SHP77 (cell line): ENCODE data around the gene CMTM4.
"Not testable (repeated sequence)": the region's sequence is repeated elsewhere in the genome, so short reads cannot be mapped to it uniquely, and the experiment has no call there.

Experiments used
- DNase-seq, 2 experiments: peaks; one replicate each; lab custom pipeline; 2025; lab: John Stamatoyannopoulos, UW

Gene CMTM4

DNA sequence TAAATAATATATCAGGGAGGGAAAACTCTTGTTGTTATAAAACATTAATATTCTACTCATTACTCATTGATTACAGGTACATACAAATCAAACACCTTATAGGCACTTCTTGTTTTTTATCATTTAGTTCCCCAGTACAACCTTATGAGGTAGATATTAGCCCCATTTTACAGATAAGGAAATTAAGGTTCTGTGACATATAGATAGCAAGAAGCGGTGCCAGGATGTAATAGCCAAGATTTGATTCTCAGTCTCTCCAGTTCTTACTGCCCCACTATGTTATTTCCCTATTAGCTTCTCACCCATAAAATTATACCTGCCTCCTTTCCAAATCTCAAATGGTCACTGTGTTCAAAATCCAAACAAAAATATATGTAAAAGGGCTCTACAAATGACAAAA is 55.2 kb downstream of the CMTM4 start:
- no peak for DNase-seq

DNA sequence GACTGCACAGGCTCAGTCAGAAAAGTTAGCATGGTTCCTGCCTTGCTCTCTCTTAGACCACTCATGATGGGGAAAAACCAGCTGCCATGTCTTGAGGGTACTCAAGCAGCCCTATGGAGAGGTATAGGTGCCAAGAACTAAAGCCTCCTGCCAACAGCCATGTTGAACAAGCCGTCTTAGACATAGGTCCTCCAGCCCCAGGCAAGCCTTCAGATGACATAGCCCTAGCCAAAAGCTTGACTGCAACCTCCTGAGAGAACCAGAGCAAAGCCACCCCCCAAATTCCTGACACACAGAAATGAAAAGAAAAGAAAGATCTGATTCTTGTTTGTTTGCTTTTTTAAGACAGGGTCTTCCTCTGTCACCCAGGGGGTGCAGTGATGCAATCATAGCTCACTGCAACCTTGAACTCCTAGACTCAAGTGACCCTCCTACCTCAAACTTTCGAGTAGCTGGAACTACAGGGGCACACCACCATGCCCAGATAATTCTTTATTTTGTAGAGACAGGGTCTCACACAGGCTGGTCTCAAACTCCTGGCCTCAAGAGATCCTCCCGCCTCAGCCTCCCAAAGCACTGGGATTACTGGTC is 55.7 kb downstream of the CMTM4 start:
- no peak for DNase-seq

DNA sequence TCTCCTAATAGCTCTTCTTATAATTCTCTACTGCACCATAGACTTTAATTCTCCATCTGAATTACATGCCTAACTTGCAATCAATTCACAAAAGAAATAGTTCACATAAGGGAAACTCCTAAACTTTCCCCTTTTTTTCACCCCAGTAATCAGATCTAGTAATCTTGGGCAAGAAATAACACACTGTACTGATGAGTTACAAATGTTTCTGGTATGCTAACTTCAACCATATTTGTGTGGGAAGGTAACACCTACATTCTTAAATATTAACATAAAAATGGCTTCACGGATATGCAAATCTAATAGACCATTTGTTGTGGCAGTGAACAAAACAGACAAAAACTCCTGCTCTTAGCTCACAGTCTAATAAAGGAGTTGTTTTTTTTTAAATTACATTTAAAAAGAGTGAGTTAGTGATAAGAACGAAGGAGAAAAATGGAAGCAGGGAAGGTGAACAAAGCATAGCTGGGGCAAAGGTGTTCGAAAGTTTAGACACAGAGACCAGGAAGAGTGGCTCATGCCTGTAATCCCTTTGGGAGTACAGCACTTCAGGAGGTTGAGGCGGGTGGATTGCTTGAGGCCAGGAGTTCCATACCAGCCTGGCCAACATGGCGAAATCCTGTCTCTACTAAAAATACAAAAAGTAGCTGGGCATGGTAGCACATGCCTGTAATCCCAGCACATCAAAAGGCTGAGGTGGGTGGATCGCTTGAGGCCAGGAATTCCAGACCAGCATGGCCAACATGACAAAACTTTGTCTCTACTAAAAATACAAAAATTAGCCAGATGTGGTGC is 57.3 kb downstream of the CMTM4 start:
- no peak for DNase-seq

DNA sequence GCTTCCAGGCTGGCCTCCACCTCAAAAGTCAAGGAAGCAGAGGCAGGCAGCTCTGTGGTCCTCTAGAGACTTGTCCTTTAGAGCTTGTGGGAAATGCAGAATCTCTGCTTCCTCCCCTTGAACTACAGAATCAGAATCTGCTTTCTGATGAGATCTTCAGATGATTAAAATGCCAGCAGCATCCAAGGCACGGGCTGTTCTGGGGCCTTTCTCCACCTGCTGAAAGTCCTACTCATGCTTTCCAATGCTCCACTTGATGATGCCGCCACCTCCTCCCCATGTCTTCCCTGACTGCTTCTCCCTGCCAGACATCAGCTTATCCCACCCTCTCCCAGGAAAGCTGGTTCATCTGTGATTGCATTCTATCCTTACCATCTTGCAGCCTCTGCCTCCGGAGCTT is 58.7 kb downstream of the CMTM4 start:
- DNase-seq = no peak

DNA sequence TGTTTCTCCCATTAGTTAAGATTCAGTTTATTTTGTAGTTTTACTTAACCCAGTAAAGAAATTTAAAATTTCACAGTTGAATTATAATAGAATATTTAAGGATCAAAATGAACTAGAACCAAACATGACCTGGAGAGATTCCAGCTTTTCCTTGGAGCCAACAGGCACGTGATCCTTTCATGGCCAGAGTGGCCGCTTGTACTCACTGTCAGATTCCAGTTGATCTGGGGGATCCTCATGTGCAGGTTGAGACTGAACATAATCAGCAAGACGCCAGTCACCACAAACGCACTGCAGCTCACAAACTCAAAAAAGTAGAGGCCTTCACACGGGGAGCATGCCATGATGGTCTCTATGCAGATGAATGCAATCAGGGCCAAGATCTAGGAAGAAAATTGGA is 60.3 kb downstream of the CMTM4 start:
- DNase-seq = no peak

DNA sequence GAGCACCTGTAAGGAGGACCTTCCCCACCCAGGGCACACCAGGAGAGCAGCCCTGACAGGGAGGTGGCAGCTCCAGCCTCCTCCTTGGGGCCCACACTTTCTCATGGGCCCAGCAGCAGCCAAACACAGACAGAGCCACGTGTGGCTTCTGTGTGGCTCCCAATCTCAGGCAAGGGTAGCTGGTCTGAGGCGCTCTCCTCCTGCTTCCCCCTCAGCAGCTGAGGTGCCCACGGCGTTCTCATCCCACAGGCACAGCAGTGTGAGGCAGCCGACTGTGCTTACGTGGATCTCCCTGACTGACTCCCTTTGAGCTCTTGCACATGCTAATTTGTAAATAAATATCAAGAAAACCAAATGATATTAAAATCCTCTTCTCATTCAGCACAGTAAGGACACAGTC is 61.1 kb downstream of the CMTM4 start:
- DNase-seq = no peak

DNA sequence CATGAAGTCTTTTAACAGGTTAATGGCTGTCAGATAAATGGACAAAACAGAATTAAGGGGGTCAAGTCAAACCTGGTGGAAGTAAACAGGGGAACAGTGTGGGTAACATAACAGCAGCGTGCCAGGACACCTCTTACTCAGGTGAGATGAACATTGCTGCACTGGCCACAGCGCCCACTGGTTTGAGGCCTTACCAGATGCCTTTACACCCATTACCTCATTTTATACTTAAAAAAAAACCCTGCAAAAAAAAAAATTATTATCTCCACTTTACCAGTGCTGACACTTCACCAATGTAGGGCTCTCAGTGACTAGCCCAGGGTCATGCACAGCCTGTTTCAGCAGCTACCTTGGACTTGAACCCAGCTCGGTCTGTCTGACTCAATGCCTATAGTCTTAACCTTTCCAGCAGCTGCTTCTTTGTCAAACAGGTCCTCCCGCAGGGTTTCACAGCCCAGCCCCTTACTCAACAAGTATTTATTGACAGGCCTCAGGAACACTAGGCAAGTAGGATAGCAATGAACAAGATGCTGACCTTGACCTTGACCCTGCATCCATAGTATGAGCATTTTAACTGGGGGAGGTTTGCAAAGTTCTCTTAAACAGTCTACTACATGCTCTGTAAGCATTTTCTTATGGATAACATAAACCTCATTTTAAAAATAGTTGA is 61.9 kb downstream of the CMTM4 start:
- DNase-seq = no peak

DNA sequence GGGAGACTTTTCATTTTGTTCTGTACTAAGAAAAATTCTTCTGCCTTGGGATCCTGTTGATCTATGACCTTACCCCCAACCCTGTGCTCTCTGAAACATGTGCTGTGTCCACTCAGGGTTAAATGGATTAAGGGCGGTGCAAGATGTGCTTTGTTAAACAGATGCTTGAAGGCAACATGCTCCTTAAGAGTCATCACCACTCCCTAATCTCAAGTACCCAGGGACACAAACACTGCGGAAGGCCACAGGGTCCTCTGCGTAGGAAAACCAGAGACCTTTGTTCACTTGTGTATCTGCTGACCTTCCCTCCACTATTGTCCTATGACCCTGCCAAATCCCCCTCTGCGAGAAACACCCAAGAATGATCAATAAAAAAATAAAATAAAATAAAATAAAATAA is 65.0 kb downstream of the CMTM4 start:
- DNase-seq = not testable (repeated sequence)

DNA sequence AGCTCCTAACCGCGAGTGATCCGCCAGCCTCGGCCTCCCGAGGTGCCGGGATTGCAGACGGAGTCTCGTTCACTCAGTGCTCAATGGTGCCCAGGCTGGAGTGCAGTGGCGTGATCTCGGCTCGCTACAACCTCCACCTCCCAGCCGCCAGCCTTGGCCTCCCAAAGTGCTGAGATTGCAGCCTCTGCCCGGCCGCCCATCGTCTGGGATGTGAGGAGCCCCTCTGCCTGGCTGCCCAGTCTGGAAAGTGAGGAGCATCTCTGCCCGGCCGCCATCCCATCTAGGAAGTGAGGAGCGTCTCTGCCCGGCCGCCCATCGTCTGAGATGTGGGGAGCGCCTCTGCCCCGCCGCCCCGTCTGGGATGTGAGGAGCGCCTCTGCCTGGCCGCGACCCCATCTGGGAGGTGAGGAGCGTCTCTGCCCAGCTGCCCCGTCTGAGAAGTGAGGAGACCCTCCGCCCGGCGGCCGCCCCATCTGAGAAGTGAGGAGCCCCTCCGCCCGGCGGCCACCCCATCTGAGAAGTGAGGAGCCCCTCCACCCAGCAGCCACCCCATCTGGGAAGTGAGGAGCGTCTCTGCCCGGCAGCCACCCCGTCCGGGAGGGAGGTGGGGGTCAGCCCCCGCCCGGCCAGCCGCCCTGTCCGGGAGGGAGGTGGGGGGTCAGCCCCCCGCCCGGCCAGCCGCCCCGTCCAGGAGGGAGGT is 65.8 kb downstream of the CMTM4 start:
- not testable (repeated sequence) for DNase-seq

DNA sequence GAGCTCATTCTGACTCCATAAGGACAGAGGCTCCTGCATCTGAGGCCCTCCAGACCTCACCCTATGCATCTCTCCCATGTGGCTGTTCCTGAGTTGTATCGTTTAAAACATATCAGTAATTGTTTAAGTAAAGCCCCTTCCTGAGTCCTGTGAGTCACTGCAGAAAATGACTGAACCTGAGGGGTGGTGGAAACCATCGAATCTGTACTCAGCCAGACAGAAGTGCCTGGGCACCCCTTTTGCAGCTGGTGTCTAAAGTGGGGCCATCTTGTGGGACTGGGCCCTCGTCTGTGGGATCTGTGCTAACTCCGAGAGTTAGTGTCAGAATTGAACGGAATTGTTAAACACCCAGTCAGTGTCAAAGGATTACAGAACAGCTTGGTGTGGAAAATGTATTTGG is 66.7 kb downstream of the CMTM4 start:
- no peak for DNase-seq

DNA sequence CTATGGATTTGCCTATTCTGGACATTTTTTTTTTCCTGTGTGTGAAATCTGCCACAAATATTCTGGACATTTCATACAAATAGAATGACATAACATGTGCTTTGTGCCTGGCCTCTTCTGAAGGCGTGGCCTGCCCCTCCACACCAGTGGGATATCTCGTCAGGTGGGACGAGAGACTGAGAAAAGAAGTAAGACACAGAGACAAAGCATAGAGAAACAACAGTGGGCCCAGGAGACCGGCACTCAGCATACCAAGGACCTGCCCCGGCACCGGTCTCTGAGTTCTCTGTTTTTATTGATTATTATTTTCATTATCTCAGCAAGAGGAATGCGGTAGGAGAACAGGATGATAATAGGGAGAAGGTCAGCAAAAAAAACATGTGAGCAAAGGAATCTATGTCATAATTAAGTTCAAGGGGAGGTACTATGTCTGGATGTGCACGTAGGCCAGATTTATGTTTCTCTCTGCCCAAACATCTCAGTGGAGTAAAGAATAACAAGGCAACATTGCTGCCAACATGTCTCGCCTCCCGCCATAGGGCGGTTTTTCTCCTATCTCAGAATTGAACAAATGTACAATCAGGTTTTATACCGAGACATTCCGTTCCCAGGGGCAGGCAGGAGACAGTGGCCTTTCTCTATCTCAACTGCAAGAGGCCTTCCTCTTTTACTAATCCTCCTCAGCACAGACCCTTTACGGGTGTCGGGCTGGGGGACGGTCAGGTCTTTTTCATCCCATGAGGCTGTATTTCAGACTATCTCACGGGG is 68.7 kb downstream of the CMTM4 start:
- not testable (repeated sequence) for DNase-seq

DNA sequence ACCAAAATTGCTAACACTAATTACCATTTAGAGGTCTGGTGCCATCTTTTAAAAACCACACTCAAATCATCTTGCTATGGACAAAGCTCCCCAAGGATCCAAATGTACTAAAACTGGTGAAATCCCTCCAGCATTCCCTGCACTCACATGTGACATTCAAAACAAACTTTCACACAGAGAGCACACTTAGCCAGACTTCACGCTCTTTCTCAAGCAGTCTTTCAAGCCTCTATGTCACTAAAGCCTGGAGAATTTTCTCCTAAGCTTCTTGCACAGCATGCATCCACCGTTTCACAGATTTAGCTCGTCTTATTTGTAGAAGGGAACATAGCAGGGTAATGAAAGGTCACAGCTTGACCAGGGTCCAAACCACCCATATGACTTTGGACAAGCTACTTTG is 72.8 kb downstream of the CMTM4 start:
- no peak for DNase-seq

DNA sequence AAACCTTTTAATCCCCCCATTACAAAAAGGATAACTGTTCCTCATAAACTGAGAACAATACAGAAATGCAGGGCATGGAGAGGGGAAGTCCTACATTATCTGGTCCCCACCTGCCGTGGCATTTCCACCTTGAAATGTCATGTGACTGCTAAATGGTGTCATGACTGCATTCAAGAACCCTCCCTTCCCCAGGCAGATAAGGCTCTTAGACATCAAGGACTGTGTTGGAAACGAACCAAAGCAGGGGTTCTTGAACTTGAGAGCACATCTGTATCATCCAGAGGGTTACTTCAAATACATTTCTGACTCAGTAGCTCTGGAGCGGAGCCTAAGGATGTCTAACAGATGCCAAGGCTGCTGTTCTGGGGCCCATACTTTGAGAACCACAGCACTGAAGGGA is 73.7 kb downstream of the CMTM4 start:
- DNase-seq = no peak

DNA sequence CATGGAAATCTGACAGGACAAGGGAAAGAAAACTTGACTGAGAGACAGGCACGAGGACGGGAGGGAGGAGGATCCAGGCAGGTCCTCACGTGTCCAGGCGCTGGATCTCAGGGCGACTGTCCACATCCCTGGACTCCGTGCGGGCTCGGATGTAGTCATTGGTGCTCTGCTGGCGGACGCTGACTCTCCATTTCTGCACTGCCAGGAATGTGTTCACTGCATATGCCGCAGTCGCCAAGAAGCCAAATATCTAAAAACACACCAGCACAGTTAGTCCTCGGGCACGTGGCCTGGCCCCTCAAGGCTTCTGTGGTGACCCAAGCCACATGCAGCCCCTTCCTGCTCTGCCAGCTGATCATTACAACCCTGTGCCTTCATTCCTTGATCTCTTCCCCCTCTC is 74.6 kb downstream of the CMTM4 start:
- no peak for DNase-seq

DNA sequence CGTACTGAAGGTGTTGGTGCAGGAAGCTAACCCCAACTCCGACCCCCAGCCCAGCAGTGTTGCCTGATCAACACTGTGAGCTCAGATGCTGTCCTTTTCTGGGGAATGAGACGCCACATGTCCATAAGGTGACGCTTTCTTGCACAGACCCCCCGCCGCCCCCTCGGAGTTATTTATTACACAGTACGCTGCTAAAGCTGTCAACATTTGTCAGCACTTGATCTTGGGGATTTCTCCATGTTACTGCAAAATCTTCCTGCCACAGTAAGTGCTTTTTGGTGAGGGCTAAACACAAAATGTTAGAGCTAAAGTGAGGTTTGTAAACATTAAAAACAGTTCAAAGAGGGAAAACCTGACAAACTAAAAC is 76.1 kb downstream of the CMTM4 start:
- no peak for DNase-seq

DNA sequence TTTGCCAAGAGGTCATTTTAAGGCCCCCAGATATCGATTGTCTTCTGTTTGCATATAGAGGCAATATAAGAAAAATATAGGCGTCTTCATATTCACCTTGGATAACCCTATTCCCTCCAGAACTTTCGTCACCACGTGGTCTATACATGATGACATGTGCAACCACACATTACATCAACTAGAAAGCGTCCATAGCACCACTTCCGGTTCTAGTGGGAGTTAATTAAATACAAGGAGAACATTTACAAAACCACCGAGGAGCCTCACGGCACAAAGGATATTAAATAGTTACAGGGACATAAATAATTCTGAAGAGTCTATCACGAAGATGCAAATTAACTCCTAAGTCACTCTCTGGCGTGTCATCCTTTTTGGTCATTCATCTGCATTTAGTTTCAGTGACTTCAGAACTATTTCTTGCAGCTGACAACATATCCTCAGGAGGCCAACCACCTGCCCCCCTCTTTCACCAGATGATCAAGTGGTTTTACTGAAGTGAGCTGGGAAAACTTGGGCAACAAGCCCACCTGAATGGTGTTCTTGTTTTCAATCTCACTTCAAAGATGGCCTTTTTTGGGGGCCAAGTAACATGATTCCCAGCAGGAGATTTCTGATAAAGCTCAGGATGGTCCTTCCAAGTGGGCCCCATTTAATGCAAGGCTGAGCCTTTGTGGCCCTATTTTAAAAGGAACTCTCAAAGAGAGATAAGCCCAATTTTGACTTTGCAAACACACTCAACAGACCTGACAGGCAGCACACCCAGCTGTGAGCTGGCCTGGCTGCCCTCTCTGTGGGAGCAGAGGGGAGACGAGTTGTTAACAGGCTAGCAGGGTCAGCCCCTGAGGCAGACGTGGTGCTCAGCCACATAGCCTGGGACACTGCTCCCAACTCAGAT is 76.8 kb downstream of the CMTM4 start:
- DNase-seq = no peak

DNA sequence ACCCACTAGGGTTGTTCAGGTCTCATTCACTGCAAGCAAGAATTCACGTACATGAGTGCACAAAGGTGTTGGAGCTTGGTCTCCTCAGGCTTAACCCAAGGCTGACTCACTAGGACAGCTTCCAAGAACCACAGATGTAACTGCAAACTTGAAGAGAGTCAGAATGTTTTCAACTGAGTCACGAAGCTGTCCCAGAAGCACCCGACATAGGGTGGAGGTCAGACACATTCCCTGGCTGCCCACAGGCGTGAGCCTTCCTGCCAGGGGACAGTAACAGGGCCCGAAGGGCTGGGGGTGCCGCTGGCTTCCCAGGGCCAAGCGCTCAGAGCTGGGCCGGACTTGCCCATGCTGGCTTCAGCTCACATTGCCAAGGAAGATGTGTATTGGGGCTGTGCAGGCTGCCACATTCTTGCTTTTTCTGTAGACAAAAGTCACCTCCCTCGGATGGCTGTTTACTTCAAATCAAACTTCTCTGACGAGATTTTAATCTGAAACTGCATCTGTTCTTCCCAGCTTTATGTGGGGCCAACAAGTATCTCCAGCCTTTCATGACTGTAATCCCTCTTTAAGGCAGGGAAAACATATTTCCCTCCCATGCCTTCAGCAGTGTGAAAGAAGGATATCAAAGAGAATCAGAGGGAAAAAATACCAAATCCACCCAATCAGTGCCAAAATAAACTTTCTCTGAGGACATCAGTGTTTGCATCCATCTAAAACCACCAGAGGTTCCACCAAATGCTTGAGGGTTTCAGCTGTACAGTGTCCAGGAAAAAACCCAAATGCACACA is 77.8 kb downstream of the CMTM4 start:
- DNase-seq = no peak

DNA sequence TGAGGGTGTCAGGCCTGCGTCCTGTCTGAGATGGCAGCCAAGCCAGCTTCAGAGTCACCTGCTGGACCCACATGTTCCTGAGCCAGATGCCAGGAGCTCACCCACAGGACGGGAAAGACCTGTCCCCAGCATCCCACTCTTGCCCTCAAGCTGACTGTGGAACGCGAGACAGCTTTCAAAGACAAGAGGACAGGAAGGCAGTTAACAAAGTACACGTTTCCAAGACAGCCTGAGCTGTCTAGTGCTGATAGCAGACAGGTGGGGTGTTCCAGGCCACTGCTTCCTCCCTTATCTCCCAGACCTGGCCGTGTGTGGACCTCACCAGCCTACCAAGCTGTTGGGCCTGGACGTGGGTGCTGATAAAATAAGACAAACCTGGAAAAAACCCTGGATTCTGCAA is 78.8 kb downstream of the CMTM4 start:
- DNase-seq = no peak

DNA sequence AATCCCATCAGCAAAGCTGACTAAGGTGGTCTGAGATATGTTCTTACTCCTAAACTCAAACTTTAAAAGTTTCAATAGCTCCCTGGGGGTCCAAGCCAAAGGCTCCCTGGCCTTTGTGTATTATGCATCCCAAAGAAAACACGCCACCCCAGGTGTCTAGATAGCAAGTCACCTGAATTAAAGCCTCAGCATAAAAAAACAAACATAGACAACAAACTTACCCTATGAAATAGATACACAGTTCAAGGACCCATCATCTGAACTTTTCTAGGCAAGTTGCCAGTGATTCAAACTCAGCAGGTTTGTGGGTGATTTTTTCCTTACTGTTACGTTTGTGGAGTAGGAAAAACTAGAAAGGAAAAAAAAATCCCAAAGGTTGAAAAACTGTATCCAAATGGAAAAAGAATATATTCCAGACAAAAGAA is 79.5 kb downstream of the CMTM4 start:
- no peak for DNase-seq

DNA sequence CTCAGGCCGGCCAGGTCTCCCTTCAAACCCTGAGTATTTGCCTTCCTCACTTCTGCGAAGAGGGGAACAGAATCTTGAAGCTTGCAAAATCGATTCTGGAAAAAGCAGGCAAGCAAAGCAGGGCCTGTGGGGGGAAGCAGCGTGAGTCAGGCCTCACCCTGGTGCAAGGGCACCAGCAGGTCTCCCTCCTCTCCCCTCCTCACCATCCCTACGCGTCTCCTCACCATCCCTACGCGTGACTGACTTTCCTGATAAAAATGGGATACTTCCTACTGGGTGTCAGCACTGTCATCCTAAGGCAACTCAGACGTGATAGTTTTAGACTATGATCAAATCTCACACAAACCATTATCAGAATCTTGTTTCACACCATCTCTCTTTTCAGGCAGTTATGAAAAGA is 80.0 kb downstream of the CMTM4 start:
- no peak for DNase-seq
